ENCODE measurements around the gene CPNE4. TPM values are rescaled to one million over a fixed set of nuclear protein-coding genes. Genes with fewer than 3 reads are reported as not detected.

The CPNE4 gene
- total RNA-seq, 1 experiment from 2014 or later, result not detected

GRCh38 chr3:131989318-131989717, 45.5 kb downstream of the CPNE4 start:
- peaks cover 5% of the 10 kb centered on the region for H3K4me1 ChIP-seq (ENCODE audit: low read length)
- H3K79me2 ChIP-seq (ENCODE audit: low read length), result no peaks in the 10 kb centered on the region
- H3K27me3 ChIP-seq (ENCODE audit: low read length), result no peaks in the 10 kb centered on the region
- no peak overlapping the region for H3K4me2 ChIP-seq (ENCODE audit: low read depth, low read length, poor library complexity, severe bottlenecking)
- H3K9me2 ChIP-seq (replicated peaks; ENCODE audit: insufficient read depth, low read length), result no peaks in the 10 kb centered on the region
- H3K27ac ChIP-seq (ENCODE audit: low read length), result no peak overlapping the region
- no peaks in the 10 kb centered on the region for H3K9me3 ChIP-seq (ENCODE audit: low read length)
- no peaks in the 10 kb centered on the region for H3K36me3 ChIP-seq (ENCODE audit: insufficient read depth, low read length)
- no peak overlapping the region for H3K4me3 ChIP-seq (ENCODE audit: low read length)
- H3K9ac ChIP-seq (ENCODE audit: low read length), result no peak overlapping the region
- no peak overlapping the region for H2AFZ ChIP-seq (ENCODE audit: low read length)
- no peaks in the 10 kb centered on the region for H4K20me1 ChIP-seq (ENCODE audit: insufficient read depth, low read depth, low read length)
- no peak for DNase-seq

- Histone ChIP-seq H3K4me2 (ENCODE audit: low read depth, low read length, poor library complexity, severe bottlenecking) (no peak overlapping the region), H3K9me3 (ENCODE audit: low read length) (no peaks in the 10 kb centered on the region), H3K4me1 (ENCODE audit: low read length) (no peaks in the 10 kb centered on the region), H3K79me2 (ENCODE audit: low read length) (no peaks in the 10 kb centered on the region), H3K27me3 (ENCODE audit: low read length) (no peaks in the 10 kb centered on the region), H3K27ac (ENCODE audit: low read length) (no peak overlapping the region), H2AFZ (ENCODE audit: low read length) (no peak overlapping the region), H3K9me2 (replicated peaks; ENCODE audit: insufficient read depth, low read length) (no peaks in the 10 kb centered on the region), H4K20me1 (ENCODE audit: insufficient read depth, low read depth, low read length) (no peaks in the 10 kb centered on the region), H3K9ac (ENCODE audit: low read length) (no peak overlapping the region), H3K36me3 (ENCODE audit: insufficient read depth, low read length) (no peaks in the 10 kb centered on the region), H3K4me3 (ENCODE audit: low read length) (no peak overlapping the region)
- no peak for DNase-seq
Observed at GRCh38 chr3:131988209-131988608, 46.6 kb downstream of the CPNE4 start.

- no peak overlapping the region for H3K9ac ChIP-seq (ENCODE audit: low read length)
- H3K27ac ChIP-seq (ENCODE audit: low read length), result no peak overlapping the region
- H4K20me1 ChIP-seq (ENCODE audit: insufficient read depth, low read depth, low read length), result no peaks in the 10 kb centered on the region
- no peaks in the 10 kb centered on the region for H3K36me3 ChIP-seq (ENCODE audit: insufficient read depth, low read length)
- H3K4me1 ChIP-seq (ENCODE audit: low read length), result no peaks in the 10 kb centered on the region
- no peaks in the 10 kb centered on the region for H3K9me3 ChIP-seq (ENCODE audit: low read length)
- H3K9me2 ChIP-seq (replicated peaks; ENCODE audit: insufficient read depth, low read length), result no peaks in the 10 kb centered on the region
- DNase-seq, result no peak
- no peak overlapping the region for H2AFZ ChIP-seq (ENCODE audit: low read length)
- H3K27me3 ChIP-seq (ENCODE audit: low read length), result no peaks in the 10 kb centered on the region
- no peak overlapping the region for H3K4me3 ChIP-seq (ENCODE audit: low read length)
- no peaks in the 10 kb centered on the region for H3K79me2 ChIP-seq (ENCODE audit: low read length)
- H3K4me2 ChIP-seq (ENCODE audit: low read depth, low read length, poor library complexity, severe bottlenecking), result no peak overlapping the region
Observed at GRCh38 chr3:131983689-131984088, 51.1 kb downstream of the CPNE4 start.

- Histone ChIP-seq H3K9me2 (replicated peaks; ENCODE audit: insufficient read depth, low read length) (no peaks in the 10 kb centered on the region), H3K4me1 (ENCODE audit: low read length) (no peaks in the 10 kb centered on the region), H2AFZ (ENCODE audit: low read length) (no peak overlapping the region), H3K27me3 (ENCODE audit: low read length) (no peaks in the 10 kb centered on the region), H3K27ac (ENCODE audit: low read length) (no peak overlapping the region), H4K20me1 (ENCODE audit: insufficient read depth, low read depth, low read length) (no peaks in the 10 kb centered on the region), H3K4me3 (ENCODE audit: low read length) (no peak overlapping the region), H3K9me3 (ENCODE audit: low read length) (no peaks in the 10 kb centered on the region), H3K4me2 (ENCODE audit: low read depth, low read length, poor library complexity, severe bottlenecking) (no peak overlapping the region), H3K36me3 (ENCODE audit: insufficient read depth, low read length) (no peaks in the 10 kb centered on the region), H3K9ac (ENCODE audit: low read length) (no peak overlapping the region), H3K79me2 (ENCODE audit: low read length) (no peaks in the 10 kb centered on the region)
- no peak for DNase-seq
Observed at GRCh38 chr3:131981323-131981722, 53.5 kb downstream of the CPNE4 start.

GRCh38 chr3:131976448-131976847, 58.4 kb downstream of the CPNE4 start:
- no peaks in the 10 kb centered on the region for H3K4me1 ChIP-seq (ENCODE audit: low read length)

GRCh38 chr3:131975047-131975446, 59.8 kb downstream of the CPNE4 start:
- Histone ChIP-seq H3K4me3 (ENCODE audit: low read length) (no peak overlapping the region), H3K79me2 (ENCODE audit: low read length) (no peaks in the 10 kb centered on the region), H2AFZ (ENCODE audit: low read length) (no peak overlapping the region), H4K20me1 (ENCODE audit: insufficient read depth, low read depth, low read length) (no peaks in the 10 kb centered on the region), H3K4me1 (ENCODE audit: low read length) (no peaks in the 10 kb centered on the region), H3K27ac (ENCODE audit: low read length) (no peak overlapping the region), H3K9me2 (replicated peaks; ENCODE audit: insufficient read depth, low read length) (no peaks in the 10 kb centered on the region), H3K27me3 (ENCODE audit: low read length) (no peaks in the 10 kb centered on the region), H3K36me3 (ENCODE audit: insufficient read depth, low read length) (no peaks in the 10 kb centered on the region), H3K9ac (ENCODE audit: low read length) (no peak overlapping the region), H3K9me3 (ENCODE audit: low read length) (no peaks in the 10 kb centered on the region), H3K4me2 (ENCODE audit: low read depth, low read length, poor library complexity, severe bottlenecking) (no peak overlapping the region)
- DNase-seq, result peak; percentile 22

More at GRCh38 chr3:131976448-131976847, 58.4 kb downstream of the CPNE4 start:
- H3K36me3 ChIP-seq (ENCODE audit: insufficient read depth, low read length), result no peaks in the 10 kb centered on the region
- H3K79me2 ChIP-seq (ENCODE audit: low read length), result no peaks in the 10 kb centered on the region
- H3K9ac ChIP-seq (ENCODE audit: low read length), result no peak overlapping the region
- H2AFZ ChIP-seq (ENCODE audit: low read length), result no peak overlapping the region
- peak; percentile 7 for DNase-seq
- H3K9me2 ChIP-seq (replicated peaks; ENCODE audit: insufficient read depth, low read length), result no peaks in the 10 kb centered on the region
- no peaks in the 10 kb centered on the region for H3K9me3 ChIP-seq (ENCODE audit: low read length)
- H3K27ac ChIP-seq (ENCODE audit: low read length), result no peak overlapping the region
- no peak overlapping the region for H3K4me2 ChIP-seq (ENCODE audit: low read depth, low read length, poor library complexity, severe bottlenecking)
- no peak overlapping the region for H3K4me3 ChIP-seq (ENCODE audit: low read length)
- no peaks in the 10 kb centered on the region for H4K20me1 ChIP-seq (ENCODE audit: insufficient read depth, low read depth, low read length)
- no peaks in the 10 kb centered on the region for H3K27me3 ChIP-seq (ENCODE audit: low read length)

GRCh38 chr3:131973731-131974130, 61.1 kb downstream of the CPNE4 start:
- Histone ChIP-seq H4K20me1 (ENCODE audit: insufficient read depth, low read depth, low read length) (no peaks in the 10 kb centered on the region), H3K79me2 (ENCODE audit: low read length) (no peaks in the 10 kb centered on the region), H3K36me3 (ENCODE audit: insufficient read depth, low read length) (no peaks in the 10 kb centered on the region), H3K9ac (ENCODE audit: low read length) (no peak overlapping the region), H3K4me2 (ENCODE audit: low read depth, low read length, poor library complexity, severe bottlenecking) (no peak overlapping the region), H3K9me3 (ENCODE audit: low read length) (no peaks in the 10 kb centered on the region), H3K9me2 (replicated peaks; ENCODE audit: insufficient read depth, low read length) (no peaks in the 10 kb centered on the region), H3K4me1 (ENCODE audit: low read length) (no peaks in the 10 kb centered on the region), H3K27ac (ENCODE audit: low read length) (no peak overlapping the region), H3K4me3 (ENCODE audit: low read length) (no peak overlapping the region), H3K27me3 (ENCODE audit: low read length) (no peaks in the 10 kb centered on the region), H2AFZ (ENCODE audit: low read length) (no peak overlapping the region)
- no peak for DNase-seq

- H3K9me2 ChIP-seq (replicated peaks; ENCODE audit: insufficient read depth, low read length), result no peaks in the 10 kb centered on the region
- H4K20me1 ChIP-seq (ENCODE audit: insufficient read depth, low read depth, low read length), result no peaks in the 10 kb centered on the region
- H3K36me3 ChIP-seq (ENCODE audit: insufficient read depth, low read length), result no peaks in the 10 kb centered on the region
- no peak overlapping the region for H3K9ac ChIP-seq (ENCODE audit: low read length)
- H3K79me2 ChIP-seq (ENCODE audit: low read length), result no peaks in the 10 kb centered on the region
- H3K4me3 ChIP-seq (ENCODE audit: low read length), result no peak overlapping the region
- peak; percentile 25 for DNase-seq
- no peak overlapping the region for H3K27ac ChIP-seq (ENCODE audit: low read length)
- no peaks in the 10 kb centered on the region for H3K27me3 ChIP-seq (ENCODE audit: low read length)
- no peak overlapping the region for H3K4me2 ChIP-seq (ENCODE audit: low read depth, low read length, poor library complexity, severe bottlenecking)
- H2AFZ ChIP-seq (ENCODE audit: low read length), result no peak overlapping the region
- no peaks in the 10 kb centered on the region for H3K4me1 ChIP-seq (ENCODE audit: low read length)
- no peaks in the 10 kb centered on the region for H3K9me3 ChIP-seq (ENCODE audit: low read length)
Observed at GRCh38 chr3:131972550-131972949, 62.3 kb downstream of the CPNE4 start.

- Histone ChIP-seq H3K27me3 (ENCODE audit: low read length) (no peaks in the 10 kb centered on the region), H3K27ac (ENCODE audit: low read length) (no peak overlapping the region), H3K9me3 (ENCODE audit: low read length) (no peaks in the 10 kb centered on the region), H3K36me3 (ENCODE audit: insufficient read depth, low read length) (no peaks in the 10 kb centered on the region), H3K9me2 (replicated peaks; ENCODE audit: insufficient read depth, low read length) (no peaks in the 10 kb centered on the region), H3K4me3 (ENCODE audit: low read length) (no peak overlapping the region), H3K79me2 (ENCODE audit: low read length) (no peaks in the 10 kb centered on the region), H2AFZ (ENCODE audit: low read length) (no peak overlapping the region), H3K4me1 (ENCODE audit: low read length) (no peaks in the 10 kb centered on the region), H4K20me1 (ENCODE audit: insufficient read depth, low read depth, low read length) (no peaks in the 10 kb centered on the region), H3K4me2 (ENCODE audit: low read depth, low read length, poor library complexity, severe bottlenecking) (no peak overlapping the region), H3K9ac (ENCODE audit: low read length) (no peak overlapping the region)
- DNase-seq, result peak; percentile 14
Observed at GRCh38 chr3:131972091-131972490, 62.7 kb downstream of the CPNE4 start.
